HepG2 (cell line): ENCODE data around the gene DOK1. TPM values are rescaled to one million over a fixed set of nuclear protein-coding genes. Genes with fewer than 3 reads are reported as not detected.

Experiments used
- ATM ChIP-seq: fragments of 450-650 bp; IDR thresholded peaks from 2 replicates; pipeline ENCODE4 v1.7.1; 2017; ENCODE audit warnings: mild to moderate bottlenecking, borderline replicate concordance
- BCL3 ChIP-seq: sonication (generic); formaldehyde crosslinking; IDR thresholded peaks from 2 replicates; pipeline ENCODE4 v1.5.1; 2020; ENCODE audit warnings: mild to moderate bottlenecking, missing genetic modification reagents, moderate library complexity
- CENPBD1 ChIP-seq: sonication (generic); formaldehyde crosslinking; IDR thresholded peaks from 2 replicates; pipeline ENCODE4 v1.8.0; 2022; ENCODE audit warnings: missing genetic modification reagents, low read depth, mild to moderate bottlenecking, borderline replicate concordance
- CREB1 ChIP-seq, 2 experiments: fragments of 450-650 bp in 1 of 2; IDR thresholded peaks; 2 replicates each; pipeline ENCODE4 v1.6.1; 2016 to 2017; ENCODE audit warnings: control low read depth in 1 of 2, mild to moderate bottlenecking in 1 of 2, missing compliant biosample characterization in 1 of 2, missing genetic modification characterization in 1 of 2
- HCFC1 ChIP-seq: fragments of 150-350 bp; IDR thresholded peaks from 2 replicates; pipeline ENCODE4 v1.6.1; 2014; ENCODE audit warnings: low read depth, low read length
- HMG20A ChIP-seq: IDR thresholded peaks from 2 replicates; pipeline ENCODE4 v1.6.1; 2016; ENCODE audit warnings: borderline replicate concordance
- IKZF1 ChIP-seq: fragments of 450-650 bp; IDR thresholded peaks from 2 replicates; pipeline ENCODE4 v1.7.1; 2016
- MAFK ChIP-seq, 2 experiments: IDR thresholded peaks in 1 of 2; conservative IDR thresholded peaks in 1 of 2; 2 replicates each; pipeline ENCODE4 v1.6.1; 2011; ENCODE audit warnings: improper control_type of control experiment in 2 of 2, low read length in 2 of 2
- NFE2L2 ChIP-seq: fragments of 150-350 bp; IDR thresholded peaks from 2 replicates; pipeline ENCODE4 v1.6.1; 2014; ENCODE audit warnings: low read length
- NR2F2 ChIP-seq: IDR thresholded peaks from 2 replicates; pipeline ENCODE4 v1.6.1; 2012; ENCODE audit warnings: low read depth, inconsistent platforms, borderline replicate concordance
- RFXANK ChIP-seq: IDR thresholded peaks from 2 replicates; pipeline ENCODE4 v1.6.1; 2016
- SNAPC2 ChIP-seq: sonication (generic); formaldehyde crosslinking; IDR thresholded peaks from 2 replicates; pipeline ENCODE4 v1.8.1; 2022; ENCODE audit warnings: mild to moderate bottlenecking, missing genetic modification reagents
- TBX2 ChIP-seq: sonication (generic); formaldehyde crosslinking; IDR thresholded peaks from 2 replicates; pipeline ENCODE4 v1.5.0; 2020; ENCODE audit warnings: missing genetic modification reagents, mild to moderate bottlenecking, borderline replicate concordance
- TMF1 ChIP-seq: sonication (generic); formaldehyde crosslinking; IDR thresholded peaks from 2 replicates; pipeline ENCODE4 v1.8.1; 2022; ENCODE audit warnings: low read depth, missing genetic modification reagents
- ZFX ChIP-seq: sonication (generic); formaldehyde crosslinking; IDR thresholded peaks from 2 replicates; pipeline ENCODE4 v1.4.0; 2020; ENCODE audit warnings: mild to moderate bottlenecking, low read depth, missing genetic modification reagents, moderate library complexity
- ZNF260 ChIP-seq: sonication (generic); formaldehyde crosslinking; IDR thresholded peaks from 2 replicates; pipeline ENCODE4 v1.4.0; 2020; ENCODE audit warnings: missing genetic modification reagents, low read depth, mild to moderate bottlenecking, borderline replicate concordance
- ZNF501 ChIP-seq: sonication (generic); formaldehyde crosslinking; IDR thresholded peaks from 2 replicates; pipeline ENCODE4 v1.5.1; 2020; ENCODE audit warnings: mild to moderate bottlenecking, moderate library complexity, missing genetic modification reagents
- ZNF713 ChIP-seq: sonication (generic); formaldehyde crosslinking; IDR thresholded peaks from 2 replicates; pipeline ENCODE4 v1.4.0; 2020; ENCODE audit warnings: mild to moderate bottlenecking, missing genetic modification reagents
- polyA plus RNA-seq, 8 experiments: library from polyadenylated mRNA; depleted of rRNA in 3 of 8; stranded (reverse) in 7 of 8; unstranded in 1 of 8; fragments of >200 nt; fragmentation: Illumina TruSeq in 4 of 8; extraction: Trizol in 4 of 8; gene quantifications; 2 replicates each; pipeline versions ENCODE4 v1.2.1 to v1.2.3, GENCODE V29; 2011 to 2016; ENCODE audit warnings: low read depth in 4 of 8, missing spikeins in 1 of 8, mixed read lengths in 1 of 8; ENCODE audit not compliant: insufficient read depth in 1 of 8
- total RNA-seq, 5 experiments: library from RNA; depleted of rRNA; stranded (reverse); fragments of >200 nt; fragmentation: Illumina TruSeq; extraction: Trizol; gene quantifications; 2 replicates each; pipeline ENCODE4 v1.2.3, GENCODE V29; 2016; ENCODE audit warnings: low read depth in 1 of 5
- TF ChIP-seq, protein P1 (sequence below): fragments of 450-650 bp; IDR thresholded peaks from 2 replicates; pipeline ENCODE4 v1.6.1; 2017
- TF ChIP-seq, protein P2 (sequence below): sonication (generic); formaldehyde crosslinking; IDR thresholded peaks from 2 replicates; pipeline ENCODE4 v1.5.1; 2020; ENCODE audit warnings: missing genetic modification reagents, mild to moderate bottlenecking, borderline replicate concordance
- TF ChIP-seq, protein P3 (sequence below): sonication (generic); formaldehyde crosslinking; IDR thresholded peaks from 2 replicates; pipeline ENCODE4 v1.5.0; 2020; ENCODE audit warnings: mild to moderate bottlenecking, missing genetic modification reagents

The DOK1 gene
- total and polyA plus RNA-seq, 2 of the 13 experiments (the other 11 are each of a cell fraction or from before 2014, with no cell fraction given), result 0.53 to 0.74 TPM

DNA sequence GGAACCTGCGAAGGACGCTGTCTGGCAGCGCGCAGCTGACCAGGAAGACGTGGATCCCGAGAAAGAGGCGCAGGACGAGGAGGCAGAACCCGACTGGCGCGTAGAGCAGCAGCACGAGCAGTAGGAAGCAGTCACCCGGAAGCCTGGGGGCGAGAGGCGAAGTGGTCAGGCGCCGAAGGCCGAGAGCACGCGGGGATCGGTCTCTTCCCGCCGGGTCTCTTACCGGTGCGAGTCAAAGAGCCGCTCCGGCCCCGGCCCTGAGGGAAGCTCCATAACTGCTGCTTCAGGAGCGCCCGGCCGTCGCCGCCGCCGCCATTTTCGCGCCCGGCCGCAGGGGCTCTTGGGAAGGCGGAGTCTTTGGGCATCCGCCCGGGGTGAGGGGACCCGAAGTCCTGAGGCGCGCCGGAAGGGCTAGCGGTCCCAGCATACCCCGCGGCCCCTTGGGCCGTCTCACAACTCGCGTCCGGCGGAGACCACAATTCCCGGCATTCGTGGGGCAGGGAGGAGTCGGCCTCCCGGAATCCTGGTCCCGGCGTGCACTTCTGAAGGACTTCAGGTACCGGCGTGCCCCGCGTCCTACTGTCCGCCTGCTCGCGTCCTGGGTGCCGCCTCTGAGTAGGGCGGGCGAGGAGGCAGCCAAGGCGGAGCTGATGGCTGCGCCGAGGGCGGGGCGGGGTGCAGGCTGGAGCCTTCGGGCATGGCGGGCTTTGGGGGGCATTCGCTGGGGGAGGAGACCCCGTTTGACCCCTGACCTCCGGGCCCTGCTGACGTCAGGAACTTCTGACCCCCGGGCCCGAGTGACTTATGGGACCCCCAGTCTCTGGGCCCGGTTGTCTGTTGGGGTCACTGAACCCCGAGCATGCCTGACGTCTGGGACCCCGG, 24.9 kb upstream of the DOK1 start, which contains the start of the genes AUP1 and HTRA2 (continued):
- TF ChIP-seq, protein P1, sequence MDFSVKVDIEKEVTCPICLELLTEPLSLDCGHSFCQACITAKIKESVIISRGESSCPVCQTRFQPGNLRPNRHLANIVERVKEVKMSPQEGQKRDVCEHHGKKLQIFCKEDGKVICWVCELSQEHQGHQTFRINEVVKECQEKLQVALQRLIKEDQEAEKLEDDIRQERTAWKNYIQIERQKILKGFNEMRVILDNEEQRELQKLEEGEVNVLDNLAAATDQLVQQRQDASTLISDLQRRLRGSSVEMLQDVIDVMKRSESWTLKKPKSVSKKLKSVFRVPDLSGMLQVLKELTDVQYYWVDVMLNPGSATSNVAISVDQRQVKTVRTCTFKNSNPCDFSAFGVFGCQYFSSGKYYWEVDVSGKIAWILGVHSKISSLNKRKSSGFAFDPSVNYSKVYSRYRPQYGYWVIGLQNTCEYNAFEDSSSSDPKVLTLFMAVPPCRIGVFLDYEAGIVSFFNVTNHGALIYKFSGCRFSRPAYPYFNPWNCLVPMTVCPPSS, result no peak
- TF ChIP-seq CENPBD1 (peak; percentile 84; the same call in 1 of the 2 replicates), ATM (no peak), HCFC1 (peak; percentile 96), BCL3 (CRISPR knock-in tag) (no peak), SNAPC2 (CRISPR knock-in tag) (no peak), NR2F2 (0 out of 2 replicates have a peak, but pooled peaks have one; percentile 65), ZNF713 (no peak), ZNF501 (CRISPR knock-in tag) (peak; percentile 99), ZFX (peak; percentile 84), TBX2 (CRISPR knock-in tag) (peak; percentile 93), TMF1 (CRISPR knock-in tag) (peak; percentile 51; the same call in 1 of the 2 replicates), CREB1 (IDR thresholded peaks at IDR 0.05) (peak; percentile 65), CREB1 (CRISPR knock-in tag; IDR thresholded peaks at IDR 0.05) (peak; percentile 93), NFE2L2 (no peak), HMG20A (CRISPR knock-in tag) (no peak), ZNF260 (CRISPR knock-in tag) (no peak), IKZF1 (no peak), RFXANK (CRISPR knock-in tag) (no peak), MAFK (conservative IDR thresholded peaks at IDR 0.05 in 1 of 2, IDR thresholded peaks at IDR 0.05 in 1 of 2; ENCODE audit: low read length in 2 of 2) (peak in 1 of 2 experiments; percentile 4; a peak in 1 of 4 replicates)
- TF ChIP-seq, protein P2, sequence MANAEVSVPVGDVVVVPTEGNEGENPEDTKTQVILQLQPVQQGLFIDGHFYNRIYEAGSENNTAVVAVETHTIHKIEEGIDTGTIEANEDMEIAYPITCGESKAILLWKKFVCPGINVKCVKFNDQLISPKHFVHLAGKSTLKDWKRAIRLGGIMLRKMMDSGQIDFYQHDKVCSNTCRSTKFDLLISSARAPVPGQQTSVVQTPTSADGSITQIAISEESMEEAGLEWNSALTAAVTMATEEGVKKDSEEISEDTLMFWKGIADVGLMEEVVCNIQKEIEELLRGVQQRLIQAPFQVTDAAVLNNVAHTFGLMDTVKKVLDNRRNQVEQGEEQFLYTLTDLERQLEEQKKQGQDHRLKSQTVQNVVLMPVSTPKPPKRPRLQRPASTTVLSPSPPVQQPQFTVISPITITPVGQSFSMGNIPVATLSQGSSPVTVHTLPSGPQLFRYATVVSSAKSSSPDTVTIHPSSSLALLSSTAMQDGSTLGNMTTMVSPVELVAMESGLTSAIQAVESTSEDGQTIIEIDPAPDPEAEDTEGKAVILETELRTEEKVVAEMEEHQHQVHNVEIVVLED (CRISPR knock-in tag), result peak; percentile 95
- TF ChIP-seq, protein P3, sequence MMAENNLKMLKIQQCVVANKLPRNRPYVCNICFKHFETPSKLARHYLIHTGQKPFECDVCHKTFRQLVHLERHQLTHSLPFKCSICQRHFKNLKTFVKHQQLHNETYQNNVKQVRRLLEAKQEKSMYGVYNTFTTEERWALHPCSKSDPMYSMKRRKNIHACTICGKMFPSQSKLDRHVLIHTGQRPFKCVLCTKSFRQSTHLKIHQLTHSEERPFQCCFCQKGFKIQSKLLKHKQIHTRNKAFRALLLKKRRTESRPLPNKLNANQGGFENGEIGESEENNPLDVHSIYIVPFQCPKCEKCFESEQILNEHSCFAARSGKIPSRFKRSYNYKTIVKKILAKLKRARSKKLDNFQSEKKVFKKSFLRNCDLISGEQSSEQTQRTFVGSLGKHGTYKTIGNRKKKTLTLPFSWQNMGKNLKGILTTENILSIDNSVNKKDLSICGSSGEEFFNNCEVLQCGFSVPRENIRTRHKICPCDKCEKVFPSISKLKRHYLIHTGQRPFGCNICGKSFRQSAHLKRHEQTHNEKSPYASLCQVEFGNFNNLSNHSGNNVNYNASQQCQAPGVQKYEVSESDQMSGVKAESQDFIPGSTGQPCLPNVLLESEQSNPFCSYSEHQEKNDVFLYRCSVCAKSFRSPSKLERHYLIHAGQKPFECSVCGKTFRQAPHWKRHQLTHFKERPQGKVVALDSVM (CRISPR knock-in tag), result peak; percentile 14; the same call in 1 of the 2 replicates
